Activated T-cell treated with anti-CD3 and anti-CD28 coated beads for 4 hours (primary cell): ENCODE measurements around the gene NBEAL1.
A peak's percentile ranks its signal among the peaks of the same experiment; 100 is the strongest.
"Not testable (repeated sequence)": the region's sequence is repeated elsewhere in the genome, so short reads cannot be mapped to it uniquely, and the experiment has no call there.

Experiments
- DNase-seq: peaks from one replicate; pipeline ENCODE4 v3.0.0-alpha.2; 2020

NBEAL1 gene

DNA sequence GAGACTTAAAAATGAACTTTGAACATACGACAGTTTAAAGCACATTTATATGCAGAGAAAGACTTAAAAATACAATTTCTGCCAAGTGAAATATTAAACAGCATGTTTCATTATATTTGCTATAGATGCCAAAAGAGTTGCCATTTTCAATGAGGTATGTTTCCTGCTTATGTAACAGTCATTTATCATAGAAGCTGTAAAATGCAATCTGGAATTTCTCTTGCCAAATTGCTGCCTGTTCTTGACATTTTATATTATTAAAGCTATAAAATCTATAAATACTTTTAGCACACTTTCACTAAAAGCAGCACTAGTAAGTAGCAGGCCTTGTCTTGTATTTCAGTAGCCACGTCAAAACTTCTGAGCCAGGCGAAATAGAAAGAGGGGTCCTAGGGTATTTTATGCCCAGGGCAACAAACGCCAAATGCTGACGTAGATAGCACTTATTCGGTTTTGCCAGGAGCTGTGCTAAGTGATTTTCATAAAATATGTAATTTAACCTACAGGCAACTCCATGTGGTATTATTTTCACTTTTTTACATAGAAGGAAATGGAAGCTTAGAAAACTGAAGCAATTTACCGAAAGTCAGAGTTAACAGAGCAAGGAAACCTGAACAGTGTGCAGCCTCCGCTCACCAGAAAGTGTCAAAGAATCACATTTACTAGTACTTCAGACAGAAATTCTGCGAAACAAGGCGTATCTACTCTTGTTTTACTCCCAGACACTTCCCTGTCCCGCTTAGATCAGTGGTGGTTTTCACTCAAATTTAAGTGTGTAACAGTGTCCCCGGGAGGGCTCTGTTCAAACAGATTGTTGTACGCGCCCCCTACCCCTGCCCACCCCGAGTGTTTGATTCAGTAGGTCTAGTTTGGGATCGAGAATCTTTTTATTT lies 222.9 kb downstream of the NBEAL1 start:
- DNase-seq = no peak

DNA sequence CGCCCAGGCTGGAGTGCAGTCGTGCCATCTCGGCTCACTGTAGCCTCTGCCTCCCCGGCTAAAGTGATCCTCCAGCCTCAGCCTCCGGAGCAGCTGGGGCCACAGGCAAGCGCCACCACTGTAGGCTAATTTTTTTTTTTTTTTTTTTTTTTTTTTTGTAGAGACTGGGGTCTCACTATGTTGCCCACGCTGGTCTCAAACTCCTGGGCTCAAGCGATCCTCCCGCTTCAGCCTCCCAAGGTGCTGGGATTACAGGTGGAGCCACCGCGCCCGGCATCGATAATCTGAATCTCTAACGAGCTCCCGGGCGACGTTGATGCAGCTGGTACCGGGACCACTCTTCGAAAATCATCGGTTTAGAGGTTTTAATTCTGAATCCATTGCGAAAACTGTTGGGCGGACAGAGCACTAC lies 223.6 kb downstream of the NBEAL1 start:
- DNase-seq = no peak

DNA sequence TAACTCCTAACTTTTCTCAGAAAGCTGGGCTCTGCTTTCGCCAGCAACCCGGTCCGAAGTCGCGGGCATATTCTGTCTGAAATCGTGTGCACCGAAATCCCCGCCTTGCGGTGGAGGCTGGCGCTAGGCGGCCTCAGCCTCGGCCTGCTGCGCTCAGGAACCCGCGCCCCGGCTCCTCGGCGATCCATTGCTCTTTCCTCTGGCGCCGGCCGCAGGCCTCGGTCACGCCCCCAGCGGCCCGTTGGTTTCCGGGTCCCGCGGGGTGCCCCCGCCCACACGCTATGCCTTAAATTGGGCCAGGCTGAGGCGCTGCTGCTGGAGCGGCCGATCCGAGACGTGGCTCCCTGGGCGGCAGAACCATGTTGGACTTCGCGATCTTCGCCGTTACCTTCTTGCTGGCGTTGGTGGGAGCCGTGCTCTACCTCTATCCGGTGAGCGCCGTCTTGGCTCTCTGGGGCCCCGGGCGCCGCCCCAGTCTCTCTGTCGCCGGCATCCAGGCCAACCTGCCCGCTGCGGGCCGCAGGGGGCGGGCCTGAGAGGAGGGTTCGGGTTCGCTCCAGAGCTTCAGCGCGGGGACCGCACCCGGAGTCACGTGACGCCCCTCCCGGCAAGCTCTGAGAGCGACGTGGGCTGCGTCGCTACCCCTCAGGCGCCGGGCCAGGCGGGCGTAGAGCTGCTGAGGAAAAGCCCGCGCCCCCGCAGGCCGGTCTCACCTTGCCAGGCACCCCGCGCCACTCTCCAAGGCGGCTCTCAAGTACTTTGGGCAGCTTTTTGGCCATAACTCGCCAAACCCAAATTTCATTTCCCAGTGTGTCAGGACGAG lies 224.2 kb downstream of the NBEAL1 start, which contains the start of gene CYP20A1:
Gene CYP20A1, plus strand, starts transcription at position 315 of the 823 bp plus-strand sequence. Its CDS starts 45 bp downstream, at position 360.
- DNase-seq = peak; percentile 91

DNA sequence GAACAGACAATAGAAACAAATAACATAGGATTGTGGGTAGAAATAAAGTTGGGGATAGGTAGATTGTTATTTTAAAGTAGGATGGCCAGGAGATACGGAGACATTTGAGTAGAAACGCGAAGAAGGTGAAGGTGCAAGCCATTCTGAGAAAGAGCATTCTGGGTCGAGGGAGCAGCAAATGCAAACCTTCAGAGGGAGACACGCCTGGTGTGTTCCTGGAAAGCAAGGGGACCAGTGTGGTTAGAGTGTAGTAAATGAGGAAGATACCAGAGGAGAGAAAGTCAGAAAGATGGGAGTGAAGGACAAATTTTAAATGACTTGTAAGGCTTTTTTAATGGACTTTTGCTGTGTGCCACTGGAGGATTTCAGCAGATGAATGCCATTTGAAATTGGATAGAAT lies 225.8 kb downstream of the NBEAL1 start:
- DNase-seq = no peak

DNA sequence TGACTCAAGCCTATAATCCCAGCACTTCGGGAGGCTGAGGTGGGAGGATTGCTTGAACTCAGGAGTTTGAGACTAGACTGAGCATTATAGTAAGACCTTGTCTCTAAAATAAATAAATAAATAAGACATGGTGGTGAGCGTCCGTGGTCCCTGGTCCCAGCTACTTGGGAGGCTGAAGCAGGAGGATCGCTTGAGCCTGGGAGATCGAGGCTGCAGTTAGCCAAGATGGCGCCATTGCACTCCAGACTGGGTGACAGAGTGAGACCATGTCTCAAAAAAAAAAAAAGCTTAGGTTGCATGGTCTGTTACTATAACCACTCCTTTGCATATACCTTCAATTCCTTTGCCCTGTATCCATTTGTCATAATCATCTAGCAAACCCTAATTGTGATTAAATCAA lies 227.8 kb downstream of the NBEAL1 start:
- DNase-seq = no peak

DNA sequence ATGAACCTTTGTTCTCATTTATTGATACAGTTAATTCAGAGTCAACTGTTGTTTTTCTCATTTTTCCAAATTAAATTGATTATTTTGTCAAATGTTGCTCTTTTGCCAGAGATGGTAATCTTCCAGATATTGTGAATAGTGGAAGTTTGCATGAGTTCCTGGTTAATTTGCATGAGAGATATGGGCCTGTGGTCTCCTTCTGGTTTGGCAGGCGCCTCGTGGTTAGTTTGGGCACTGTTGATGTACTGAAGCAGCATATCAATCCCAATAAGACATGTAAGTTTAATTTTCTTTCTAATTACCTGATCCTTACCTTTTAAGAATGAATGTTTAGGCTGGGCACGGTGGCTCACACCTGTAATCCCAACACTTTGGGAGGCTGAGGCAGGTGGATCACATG lies 232.0 kb downstream of the NBEAL1 start:
- no peak for DNase-seq

DNA sequence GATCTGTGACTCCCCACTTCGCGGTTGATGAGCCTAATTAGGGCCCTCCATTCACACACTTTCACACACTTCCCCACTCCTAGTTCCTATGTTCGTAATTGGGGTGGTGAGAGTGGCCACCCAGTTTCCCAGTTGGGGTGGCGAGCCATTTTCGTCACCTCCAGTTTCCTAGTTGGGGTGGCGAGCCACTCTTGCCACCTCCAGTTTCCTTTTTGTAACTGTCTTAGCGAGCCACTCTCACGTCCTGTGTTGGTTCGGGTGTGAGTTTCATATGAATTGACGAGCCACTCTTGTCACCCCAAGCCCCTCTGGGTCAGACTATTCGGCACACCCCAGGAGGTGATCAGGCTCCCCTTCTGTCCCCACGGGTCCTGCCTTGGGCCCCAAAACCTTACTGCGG lies 238.1 kb downstream of the NBEAL1 start:
- DNase-seq = no peak

DNA sequence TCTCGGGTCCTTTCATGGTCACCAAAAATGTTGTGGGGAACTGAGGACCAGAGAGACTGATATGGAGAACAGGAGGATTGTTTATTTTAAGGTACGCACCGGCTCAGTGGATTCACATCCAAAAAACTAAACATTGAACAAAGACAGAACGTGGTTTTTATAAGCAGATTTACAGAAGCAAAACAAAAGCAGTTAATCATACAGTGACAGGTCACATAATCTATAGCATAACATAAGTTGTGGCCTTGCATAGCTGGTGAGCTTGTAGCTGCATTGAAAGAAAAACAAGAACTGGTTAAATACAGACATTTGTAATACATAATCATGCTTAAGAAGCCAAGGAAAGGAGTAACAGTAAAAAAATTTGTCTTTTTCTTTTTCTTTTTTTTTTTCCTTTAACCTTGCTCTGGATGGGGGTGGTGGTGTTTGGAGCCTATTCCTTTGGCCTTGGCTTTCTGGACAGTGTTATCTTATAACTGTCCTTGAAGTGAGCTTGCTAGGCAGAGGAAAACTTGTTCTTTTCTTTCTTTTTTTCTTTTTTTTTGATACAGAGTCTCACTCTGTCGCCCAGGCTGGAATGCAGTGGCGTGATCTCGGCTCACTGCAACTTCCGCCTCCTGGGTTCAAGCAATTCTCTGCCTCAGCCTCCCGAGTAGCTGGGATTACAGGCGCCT lies 238.9 kb downstream of the NBEAL1 start:
- not testable (repeated sequence) for DNase-seq

DNA sequence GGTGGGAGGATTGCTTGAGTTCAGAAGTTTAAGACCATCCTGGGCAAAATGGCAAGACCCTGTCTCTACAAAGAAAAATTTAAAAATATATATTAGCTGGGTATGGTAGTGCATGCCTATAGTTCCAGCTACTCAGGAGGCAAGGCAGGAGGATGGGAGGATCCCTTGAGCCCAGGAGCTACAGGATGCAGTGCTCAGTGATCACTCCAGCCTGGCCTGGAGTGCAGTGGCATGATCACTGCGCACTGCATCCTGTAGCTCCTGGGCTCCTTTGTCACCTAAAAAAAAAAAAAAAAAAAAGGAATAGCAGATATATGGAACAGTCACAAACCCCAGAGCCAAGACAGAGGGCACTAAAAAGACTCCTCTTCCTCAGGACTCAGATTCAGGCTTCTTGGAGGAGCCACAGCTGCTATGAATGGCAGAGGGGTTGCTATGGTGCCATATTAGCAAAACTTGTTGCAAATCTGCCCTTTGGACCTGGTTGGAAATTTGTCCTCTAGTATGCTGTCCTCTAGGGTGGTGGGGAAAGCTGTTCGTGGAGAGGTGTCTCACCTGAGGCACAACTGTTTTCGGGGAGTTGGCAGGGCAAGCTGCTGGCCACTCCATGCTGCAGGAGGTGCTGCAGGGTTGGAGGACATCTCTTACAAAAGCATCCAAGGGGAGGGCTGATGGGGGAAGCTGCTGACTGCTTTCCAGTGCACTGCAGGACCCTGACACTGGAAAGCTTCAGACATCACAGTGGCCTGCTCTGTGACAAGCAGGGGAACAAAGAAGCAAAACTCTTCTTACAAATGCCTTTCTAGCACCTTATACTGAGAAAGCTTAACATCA lies 246.9 kb downstream of the NBEAL1 start:
- DNase-seq = no peak
